ENCODE data around the gene IL4I1.

Gene IL4I1

GRCh38 chr19:49871349-49871985, 25.2 kb downstream of the IL4I1 start:
- no peak for DNase-seq (ENCODE audit: low read depth)
- H3K4me3 ChIP-seq (ENCODE audit: low read length), result no peak overlapping the region
- no peak for TF ChIP-seq CTCF (conservative IDR thresholded peaks at IDR 0.05; ENCODE audit: low read depth, low read length)

GRCh38 chr19:49870309-49870901, 26.3 kb downstream of the IL4I1 start:
- TF ChIP-seq CTCF (conservative IDR thresholded peaks at IDR 0.05; ENCODE audit: low read depth, low read length), result no peak
- no peak for DNase-seq (ENCODE audit: low read depth)
- H3K4me3 ChIP-seq (ENCODE audit: low read length), result peak overlapping the region; percentile 43

- peak; percentile 100 for DNase-seq (ENCODE audit: low read depth)
- no peak for TF ChIP-seq CTCF (conservative IDR thresholded peaks at IDR 0.05; ENCODE audit: low read depth, low read length)
- peak overlapping the region; percentile 43 for H3K4me3 ChIP-seq (ENCODE audit: low read length)
Observed at GRCh38 chr19:49869484-49870308, 27.0 kb downstream of the IL4I1 start.

GRCh38 chr19:49869009-49869483, 27.6 kb downstream of the IL4I1 start:
- peak overlapping the region; percentile 50 for H3K4me3 ChIP-seq (ENCODE audit: low read length)
- DNase-seq (ENCODE audit: low read depth), result no peak
- no peak for TF ChIP-seq CTCF (conservative IDR thresholded peaks at IDR 0.05; ENCODE audit: low read depth, low read length)

- H3K4me3 ChIP-seq (ENCODE audit: low read length), result peak within 1 kb of the TSS; percentile 80
Observed at GRCh38 chr19:49866933-49867782, 29.5 kb downstream of the IL4I1 start, which contains the start of gene PNKP. TSS of gene PNKP (minus strand) at chr19:49867576. CDS start at chr19:49867204, 372 bp downstream.

More at GRCh38 chr19:49866933-49867782, 29.5 kb downstream of the IL4I1 start, which contains the start of gene PNKP:
- no peak for TF ChIP-seq CTCF (conservative IDR thresholded peaks at IDR 0.05; ENCODE audit: low read depth, low read length)
- DNase-seq (ENCODE audit: low read depth), result peak; percentile 56
